IMR-90 (cell line): ENCODE measurements around the gene ZNF587B. TPM values are rescaled to one million over a fixed set of nuclear protein-coding genes. Genes with fewer than 3 reads are reported as not detected.

Experiments
- ATAC-seq: fragments of 200-7000 bp; cut with Tn5 transposase; 2 replicates; pipeline ENCODE4 v1.9.1; 2020; ENCODE audit warnings: low read depth, mild to moderate bottlenecking, moderate library complexity
- BruUV-seq: library from RNA; stranded (reverse); fragments of 400-500 nt; replicated peaks from 2 replicates; lab custom pipeline; 2021; lab: Mats Ljungman, UMichigan
- CTCF ChIA-PET: fragments of 300-600 bp; formaldehyde crosslinking; extraction: SDS; loops from one replicate; lab custom pipeline; 2021; ENCODE audit warnings: antibody characterized with exemption; lab: Yijun Ruan, JAX
- POLR2A ChIA-PET: fragments of 300-600 bp; sonication (Branson Sonifier 250); formaldehyde crosslinking; loops from one replicate; lab custom pipeline; 2022; ENCODE audit warnings: antibody characterized with exemption; ENCODE audit not compliant: unreplicated experiment; lab: Charles Lee
- DNase-seq: peaks from one replicate; pipeline ENCODE4 v3.0.0; 2013
- H2AFZ ChIP-seq: replicated peaks from 2 replicates; pipeline ENCODE3; 2013; ENCODE audit warnings: low read length, mild to moderate bottlenecking; ENCODE audit not compliant: poor library complexity
- H2AK5ac ChIP-seq: 2 replicates; pipeline ENCODE4 v1.6.1; 2013; ENCODE audit warnings: low read depth, low read length, inconsistent platforms
- H2AK9ac ChIP-seq: replicated peaks from 2 replicates; pipeline ENCODE3; 2013; ENCODE audit warnings: mild to moderate bottlenecking, low read depth, low read length, moderate library complexity; ENCODE audit not compliant: poor library complexity
- H2BK120ac ChIP-seq: 2 replicates; pipeline ENCODE4 v1.6.1; 2013; ENCODE audit warnings: low read depth, low read length, inconsistent platforms
- H2BK15ac ChIP-seq: 3 replicates; pipeline ENCODE4 v1.6.1; 2013; ENCODE audit warnings: low read depth, low read length, inconsistent platforms
- H2BK20ac ChIP-seq: 2 replicates; pipeline ENCODE4 v1.6.1; 2013; ENCODE audit warnings: low read depth, mild to moderate bottlenecking, inconsistent platforms, low read length, moderate library complexity
- H2BK5ac ChIP-seq: 2 replicates; pipeline ENCODE4 v1.6.1; 2013; ENCODE audit warnings: mild to moderate bottlenecking, low read depth, low read length, inconsistent platforms; ENCODE audit not compliant: poor library complexity, severe bottlenecking
- H3K14ac ChIP-seq: replicated peaks from 2 replicates; pipeline ENCODE4 v1.6.1; 2013; ENCODE audit warnings: low read depth, low read length, inconsistent platforms
- H3K18ac ChIP-seq: 2 replicates; pipeline ENCODE4 v1.6.1; 2013; ENCODE audit warnings: low read depth, low read length, control low read depth
- H3K23ac ChIP-seq: 2 replicates; pipeline ENCODE4 v1.6.1; 2013; ENCODE audit warnings: low read depth, low read length, inconsistent platforms
- H3K27ac ChIP-seq: 2 replicates; pipeline ENCODE4 v1.5.1; 2013; ENCODE audit warnings: mild to moderate bottlenecking, control low read depth, low read length; ENCODE audit not compliant: insufficient read depth
- H3K27me3 ChIP-seq: 2 replicates; pipeline ENCODE4 v1.6.1; 2013; ENCODE audit warnings: low read length; ENCODE audit not compliant: control insufficient read depth, insufficient read depth
- H3K36me3 ChIP-seq: 2 replicates; pipeline ENCODE4 v1.6.1; 2013; ENCODE audit warnings: low read length, mixed read lengths; ENCODE audit not compliant: control insufficient read depth, insufficient read depth
- H3K4ac ChIP-seq: 2 replicates; pipeline ENCODE4 v1.6.1; 2013; ENCODE audit warnings: low read depth, low read length, inconsistent platforms
- H3K4me1 ChIP-seq: 2 replicates; pipeline ENCODE4 v1.6.1; 2013; ENCODE audit warnings: low read length, mixed read lengths; ENCODE audit not compliant: control insufficient read depth, insufficient read depth
- H3K4me2 ChIP-seq: 2 replicates; pipeline ENCODE4 v1.6.1; 2013; ENCODE audit warnings: low read depth, mild to moderate bottlenecking, control low read depth, low read length, moderate library complexity
- H3K4me3 ChIP-seq: 2 replicates; pipeline ENCODE4 v1.5.1; 2013; ENCODE audit warnings: low read depth, mild to moderate bottlenecking, control low read depth, low read length, moderate library complexity; ENCODE audit not compliant: insufficient read depth
- H3K56ac ChIP-seq: 2 replicates; pipeline ENCODE4 v1.6.1; 2013; ENCODE audit warnings: low read length, inconsistent platforms; ENCODE audit not compliant: insufficient read depth; ENCODE audit errors: extremely low read depth
- H3K79me1 ChIP-seq, 2 experiments: 2 replicates each; pipeline ENCODE4 v1.6.1; 2013; ENCODE audit warnings: low read length in 2 of 2, inconsistent platforms in 1 of 2, low read depth in 1 of 2
- H3K9ac ChIP-seq: 2 replicates; pipeline ENCODE4 v1.6.1; 2013; ENCODE audit warnings: low read depth, low read length, control low read depth
- H3K9me1 ChIP-seq: 2 replicates; pipeline ENCODE4 v1.6.1; 2013; ENCODE audit warnings: low read length, inconsistent platforms; ENCODE audit not compliant: insufficient read depth
- H3K9me3 ChIP-seq: 2 replicates; pipeline ENCODE4 v1.6.1; 2013; ENCODE audit warnings: low read length; ENCODE audit not compliant: control insufficient read depth, insufficient read depth
- H4K20me1 ChIP-seq: 2 replicates; pipeline ENCODE4 v1.6.1; 2013; ENCODE audit warnings: low read length, inconsistent platforms; ENCODE audit not compliant: insufficient read depth
- H4K5ac ChIP-seq: 2 replicates; pipeline ENCODE4 v1.6.1; 2013; ENCODE audit warnings: mild to moderate bottlenecking, low read depth, low read length, control low read depth
- H4K8ac ChIP-seq, 2 experiments: 2 replicates each; pipeline ENCODE4 v1.6.1; 2013; ENCODE audit warnings: low read depth in 2 of 2, low read length in 2 of 2, control low read depth in 1 of 2, inconsistent platforms in 1 of 2
- H4K91ac ChIP-seq: 2 replicates; pipeline ENCODE4 v1.6.1; 2013; ENCODE audit warnings: low read depth, low read length, inconsistent platforms; ENCODE audit not compliant: insufficient read depth
- WGBS, 2 experiments: methylation state at CpG; one replicate each; pipeline versions ENCODE4 v1.1.5 to v1.1.7; 2013; ENCODE audit warnings: missing lambda C conversion rate in 2 of 2; ENCODE audit not compliant: insufficient read length in 1 of 2; ENCODE audit errors: extremely low coverage in 2 of 2; 5-methylcytosine and 5-hydroxymethylcytosine counted together
- dilution Hi-C: fragments of 300-500 bp; cut with HindIII; formaldehyde crosslinking; loops from one replicate; pipeline ENCODE4 v1.14.3; 2018; ENCODE audit warnings: low sequenced_read_pairs; ENCODE audit not compliant: unreplicated experiment
- in situ Hi-C: fragments of 300-500 bp; cut with MboI; formaldehyde crosslinking; loops from 3 replicates; pipeline ENCODE4 v1.14.3; 2019; ENCODE audit warnings: low sequenced_read_pairs, inconsistent platforms, mixed read lengths
- intact Hi-C: fragments of 100-400 bp; cut with micrococcal nuclease; formaldehyde crosslinking; loops from 2 replicates; pipeline ENCODE4 v1.10.0; 2022
- polyA plus RNA-seq, 3 experiments: library from polyadenylated mRNA; depleted of rRNA; stranded (reverse); fragments of >200 nt; gene quantifications; 2 replicates each; pipeline ENCODE4 v1.2.3, GENCODE V29; 2012; ENCODE audit warnings: low replicate concordance in 1 of 3
- total RNA-seq: library from RNA; depleted of rRNA; stranded (reverse); fragments of >200 nt; gene quantifications from 2 replicates; pipeline ENCODE4 v1.2.3, GENCODE V29; 2012
- TF ChIP-seq, protein P1 (sequence below): conservative IDR thresholded peaks from 2 replicates; pipeline ENCODE4 v1.5.1; 2012; ENCODE audit warnings: mild to moderate bottlenecking, low read depth, low read length, improper control_type of control experiment
- TF ChIP-seq, protein P2 (sequence below): fragments of 150-350 bp; IDR thresholded peaks from 2 replicates; pipeline ENCODE4 v1.6.1; 2016; ENCODE audit warnings: low read depth, mild to moderate bottlenecking, low read length, moderate library complexity, borderline replicate concordance

The ZNF587B gene
- total and polyA plus RNA-seq, 2 of the 4 experiments (the other 2 are of a cell fraction), result 3.7 to 33.9 TPM

DNA sequence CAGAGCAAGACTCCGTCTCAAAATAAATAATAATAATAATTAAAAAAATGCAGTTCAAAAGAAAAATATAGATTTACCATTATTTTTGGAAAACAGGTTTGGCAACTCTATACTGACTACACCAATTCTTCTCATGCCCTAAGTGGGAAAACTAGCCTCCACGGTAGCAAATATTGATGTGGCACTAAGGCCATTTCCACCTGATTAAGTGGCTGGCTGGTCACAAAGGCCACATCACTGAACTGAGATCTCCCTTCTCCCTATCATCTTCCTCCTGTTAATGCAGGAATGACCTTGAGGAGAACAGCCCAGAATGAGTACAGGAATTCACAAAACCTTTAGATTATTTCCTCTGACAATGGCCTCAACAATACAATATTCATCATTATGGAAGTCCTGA is 40.1 kb downstream of the ZNF587B start:
- no peak overlapping the region for H3K4ac ChIP-seq
- ATAC-seq (no peak), DNase-seq (no peak)
- no peak overlapping the region for H3K4me2 ChIP-seq
- no peaks in the 10 kb centered on the region for H3K4me1 ChIP-seq
- H2AK5ac ChIP-seq, result no peak overlapping the region
- H3K18ac ChIP-seq, result no peak overlapping the region
- no peak overlapping the region for H4K5ac ChIP-seq
- H3K9me1 ChIP-seq, result no peaks in the 10 kb centered on the region
- no TSS peak for BruUV-seq
- no peak overlapping the region for H3K4me3 ChIP-seq
- no peak overlapping the region for H2AFZ ChIP-seq
- no peak overlapping the region for H4K91ac ChIP-seq
- H2BK15ac ChIP-seq, result no peak overlapping the region
- TF ChIP-seq, protein P1, sequence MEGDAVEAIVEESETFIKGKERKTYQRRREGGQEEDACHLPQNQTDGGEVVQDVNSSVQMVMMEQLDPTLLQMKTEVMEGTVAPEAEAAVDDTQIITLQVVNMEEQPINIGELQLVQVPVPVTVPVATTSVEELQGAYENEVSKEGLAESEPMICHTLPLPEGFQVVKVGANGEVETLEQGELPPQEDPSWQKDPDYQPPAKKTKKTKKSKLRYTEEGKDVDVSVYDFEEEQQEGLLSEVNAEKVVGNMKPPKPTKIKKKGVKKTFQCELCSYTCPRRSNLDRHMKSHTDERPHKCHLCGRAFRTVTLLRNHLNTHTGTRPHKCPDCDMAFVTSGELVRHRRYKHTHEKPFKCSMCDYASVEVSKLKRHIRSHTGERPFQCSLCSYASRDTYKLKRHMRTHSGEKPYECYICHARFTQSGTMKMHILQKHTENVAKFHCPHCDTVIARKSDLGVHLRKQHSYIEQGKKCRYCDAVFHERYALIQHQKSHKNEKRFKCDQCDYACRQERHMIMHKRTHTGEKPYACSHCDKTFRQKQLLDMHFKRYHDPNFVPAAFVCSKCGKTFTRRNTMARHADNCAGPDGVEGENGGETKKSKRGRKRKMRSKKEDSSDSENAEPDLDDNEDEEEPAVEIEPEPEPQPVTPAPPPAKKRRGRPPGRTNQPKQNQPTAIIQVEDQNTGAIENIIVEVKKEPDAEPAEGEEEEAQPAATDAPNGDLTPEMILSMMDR, result no peak
- TF ChIP-seq, protein P2, sequence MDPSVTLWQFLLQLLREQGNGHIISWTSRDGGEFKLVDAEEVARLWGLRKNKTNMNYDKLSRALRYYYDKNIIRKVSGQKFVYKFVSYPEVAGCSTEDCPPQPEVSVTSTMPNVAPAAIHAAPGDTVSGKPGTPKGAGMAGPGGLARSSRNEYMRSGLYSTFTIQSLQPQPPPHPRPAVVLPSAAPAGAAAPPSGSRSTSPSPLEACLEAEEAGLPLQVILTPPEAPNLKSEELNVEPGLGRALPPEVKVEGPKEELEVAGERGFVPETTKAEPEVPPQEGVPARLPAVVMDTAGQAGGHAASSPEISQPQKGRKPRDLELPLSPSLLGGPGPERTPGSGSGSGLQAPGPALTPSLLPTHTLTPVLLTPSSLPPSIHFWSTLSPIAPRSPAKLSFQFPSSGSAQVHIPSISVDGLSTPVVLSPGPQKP, result no peak
- no peak overlapping the region for H3K27ac ChIP-seq
- intact Hi-C loops, result no loop called here
- in situ Hi-C loops, result no loop called here
- H3K9me3 ChIP-seq, result peaks cover 84% of the 10 kb centered on the region
- no peak overlapping the region for H3K23ac ChIP-seq
- H2BK20ac ChIP-seq, result no peak overlapping the region
- H2BK5ac ChIP-seq, result no peak overlapping the region
- CTCF ChIA-PET, result no interaction called here
- no peak overlapping the region for H2AK9ac ChIP-seq
- H4K8ac ChIP-seq, result no peak overlapping the region
- POLR2A ChIA-PET, result no interaction called here
- no peak overlapping the region for H3K9ac ChIP-seq
- no peak overlapping the region for H3K14ac ChIP-seq
- no peaks in the 10 kb centered on the region for H3K27me3 ChIP-seq
- peaks cover 3 to 9% of the 10 kb centered on the region in 2 experiments; a peak in 2 of 4 replicates for H3K79me1 ChIP-seq
- 100% methylated on average over 1 of the region's 2 CpGs; no CpG with 5 or more reads in 1 of the 2 experiments for WGBS, 2 experiments
- H2BK120ac ChIP-seq, result no peak overlapping the region
- dilution Hi-C loops, result no loop called here
- H4K20me1 ChIP-seq, result no peaks in the 10 kb centered on the region; the same call in 1 of the 2 replicates
- H3K36me3 ChIP-seq, result peaks cover 41% of the 10 kb centered on the region
- no peak overlapping the region for H3K56ac ChIP-seq
